Colonic mucosa (tissue), 4 donors: Measurements from ENCODE around the gene SMIM5. TPM values are rescaled to one million over a fixed set of nuclear protein-coding genes. Genes with fewer than 3 reads are reported as not detected.

ENCODE experiments used
- DNase-seq: peaks from one replicate; pipeline ENCODE4 v3.0.0-alpha.2; 2020
- H3K27ac ChIP-seq: fragments of 200-600 bp; one replicate; pipeline ENCODE4 v1.8.0; 2021
- H3K27me3 ChIP-seq: fragments of 200-600 bp; one replicate; pipeline ENCODE4 v1.8.0; 2021
- H3K36me3 ChIP-seq: fragments of 200-600 bp; one replicate; pipeline ENCODE4 v1.8.0; 2021
- H3K4me1 ChIP-seq: fragments of 200-600 bp; one replicate; pipeline ENCODE4 v1.8.0; 2021; ENCODE audit warnings: mild to moderate bottlenecking
- H3K4me3 ChIP-seq: fragments of 200-600 bp; one replicate; pipeline ENCODE4 v1.8.0; 2021
- H3K9ac ChIP-seq, 2 donors: one replicate each; pipeline ENCODE4 v1.7.0; 2013; ENCODE audit warnings: control low read depth in 2 of 2, low read depth in 2 of 2, low read length in 2 of 2
- H3K9me3 ChIP-seq: fragments of 200-600 bp; one replicate; pipeline ENCODE4 v1.8.0; 2021
- intact Hi-C: fragments of 100-400 bp; cut with DNase I; formaldehyde crosslinking; loops from one replicate; pipeline ENCODE4 v1.14.1; 2022
- total RNA-seq, 2 donors: library from RNA; stranded (reverse); fragmentation: NEBNext Ultra II Directional in 1 of 2; extraction: Animal tissue kit (Norgen Biotek cat#: 25700) in 1 of 2; gene quantifications; one replicate each; pipeline ENCODE4 v1.2.1, GENCODE V29; 2021
- TF ChIP-seq, protein P1 (sequence below): fragments of 200-600 bp; IDR thresholded peaks from one replicate; pipeline ENCODE4 v1.8.0; 2022; ENCODE audit warnings: antibody characterized with exemption, mild to moderate bottlenecking
- donor health status: healthy.
- donor health status: DM: no; HTN: no; CAD: no.
- donor health status: DM: no; HTN: no; CAD: no.

The SMIM5 gene
- 10 to 100 TPM in 1 of 2 donors, 1 to 10 TPM in 1; 5.1 to 39.9 TPM for total RNA-seq

- Histone ChIP-seq H3K36me3 (no peaks in the 10 kb centered on the region), H3K9me3 (no peaks in the 10 kb centered on the region), H3K27me3 (no peaks in the 10 kb centered on the region), H3K27ac (peak within 1 kb of the TSS; percentile 73), H3K4me1 (peaks cover 22% of the 10 kb centered on the region), H3K4me3 (no peak within 1 kb of the TSS), H3K9ac (peak within 1 kb of the TSS; percentile 71 to 76)
- DNase-seq, result peak; percentile 89
- TF ChIP-seq, protein P1, sequence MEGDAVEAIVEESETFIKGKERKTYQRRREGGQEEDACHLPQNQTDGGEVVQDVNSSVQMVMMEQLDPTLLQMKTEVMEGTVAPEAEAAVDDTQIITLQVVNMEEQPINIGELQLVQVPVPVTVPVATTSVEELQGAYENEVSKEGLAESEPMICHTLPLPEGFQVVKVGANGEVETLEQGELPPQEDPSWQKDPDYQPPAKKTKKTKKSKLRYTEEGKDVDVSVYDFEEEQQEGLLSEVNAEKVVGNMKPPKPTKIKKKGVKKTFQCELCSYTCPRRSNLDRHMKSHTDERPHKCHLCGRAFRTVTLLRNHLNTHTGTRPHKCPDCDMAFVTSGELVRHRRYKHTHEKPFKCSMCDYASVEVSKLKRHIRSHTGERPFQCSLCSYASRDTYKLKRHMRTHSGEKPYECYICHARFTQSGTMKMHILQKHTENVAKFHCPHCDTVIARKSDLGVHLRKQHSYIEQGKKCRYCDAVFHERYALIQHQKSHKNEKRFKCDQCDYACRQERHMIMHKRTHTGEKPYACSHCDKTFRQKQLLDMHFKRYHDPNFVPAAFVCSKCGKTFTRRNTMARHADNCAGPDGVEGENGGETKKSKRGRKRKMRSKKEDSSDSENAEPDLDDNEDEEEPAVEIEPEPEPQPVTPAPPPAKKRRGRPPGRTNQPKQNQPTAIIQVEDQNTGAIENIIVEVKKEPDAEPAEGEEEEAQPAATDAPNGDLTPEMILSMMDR, result peak; percentile 96
- intact Hi-C loops, result loop anchor here (5.0 kb wide), 1 partner anchor 114 kb away; no protein-coding TSS in a partner anchor
Measured at GRCh38 chr17:75632863-75633485, at the start of gene SMIM5. Gene SMIM5, plus strand, starts transcription at chr17:75633434. Its CDS starts 6,768 bp downstream, at chr17:75640202.

DNA sequence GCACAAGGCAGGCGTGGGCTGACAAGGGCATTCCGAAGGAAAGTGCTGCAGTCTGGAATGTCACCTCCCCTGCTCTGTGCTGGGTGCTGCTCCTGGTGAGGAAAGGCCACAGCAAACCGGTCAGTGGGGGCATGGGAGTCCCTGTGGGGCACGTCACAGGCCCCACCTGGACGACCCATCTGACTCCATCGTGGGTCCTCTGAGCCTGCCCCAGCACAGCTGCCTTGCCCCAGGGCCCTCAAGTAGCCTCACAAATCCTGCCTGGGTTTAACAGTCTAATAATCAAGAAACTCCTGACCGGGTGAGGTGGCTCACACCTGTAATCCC, 48.4 kb upstream of the SMIM5 start:
- Histone ChIP-seq H3K4me1 (peaks cover 3% of the 10 kb centered on the region), H3K9ac (no peak overlapping the region), H3K27ac (no peak overlapping the region), H3K9me3 (no peaks in the 10 kb centered on the region), H3K27me3 (no peaks in the 10 kb centered on the region), H3K36me3 (no peaks in the 10 kb centered on the region), H3K4me3 (no peak overlapping the region)
- TF ChIP-seq, protein P1, result no peak
- DNase-seq, result no peak
- intact Hi-C loops, result loop anchor here (5.0 to 10.0 kb wide), 2 partner anchors 60 to 158 kb away; partner anchors contain the start of gene LLGL2

GRCh38 chr17:75587675-75588595, 45.3 kb upstream of the SMIM5 start, which contains the start of gene MYO15B:
Gene MYO15B, plus strand, starts transcription at chr17:75587800. Its CDS starts 258 bp downstream, at chr17:75588058.
- Histone ChIP-seq H3K9me3 (no peaks in the 10 kb centered on the region), H3K27me3 (no peaks in the 10 kb centered on the region), H3K36me3 (no peaks in the 10 kb centered on the region), H3K4me1 (peaks cover 3% of the 10 kb centered on the region), H3K27ac (peak within 1 kb of the TSS; percentile 86), H3K4me3 (peak within 1 kb of the TSS; percentile 49), H3K9ac (peak within 1 kb of the TSS; percentile 84 to 91)
- intact Hi-C loops, result loop anchor here (5.0 to 10.0 kb wide), 2 partner anchors 63 to 161 kb away; partner anchors contain the start of gene LLGL2
- TF ChIP-seq, protein P1, result peak; percentile 16
- peak; percentile 57 for DNase-seq

- H3K9ac ChIP-seq, result peak overlapping the region; percentile 84 to 91
- H3K36me3 ChIP-seq, result no peaks in the 10 kb centered on the region
- peak overlapping the region; percentile 86 for H3K27ac ChIP-seq
- H3K27me3 ChIP-seq, result no peaks in the 10 kb centered on the region
- H3K9me3 ChIP-seq, result no peaks in the 10 kb centered on the region
- no peak for DNase-seq
- peak overlapping the region; percentile 49 for H3K4me3 ChIP-seq
- intact Hi-C loops, result loop anchor here (5.0 to 10.0 kb wide), 2 partner anchors 64 to 161 kb away; partner anchors contain the start of gene LLGL2
- TF ChIP-seq, protein P1, result no peak
- H3K4me1 ChIP-seq, result peaks cover 3% of the 10 kb centered on the region
Measured at GRCh38 chr17:75588596-75589011, 44.6 kb upstream of the SMIM5 start.
